Activated naive CD8-positive, alpha-beta T cell treated with anti-CD3 and anti-CD28 coated beads for 36 hours (primary cell): ENCODE measurements around the gene JAGN1. TPM values are rescaled to one million over a fixed set of nuclear protein-coding genes. Genes with fewer than 3 reads are reported as not detected.
A peak's percentile ranks its signal among the peaks of the same experiment; 100 is the strongest.
"Not testable (repeated sequence)": the region's sequence is repeated elsewhere in the genome, so short reads cannot be mapped to it uniquely, and the experiment has no call there.

Experiments
- DNase-seq: peaks from one replicate; pipeline ENCODE4 v3.0.0; 2021
- H3K27ac Mint-ChIP-seq: one replicate; pipeline ENCODE4 v1.8.0; 2022; ENCODE audit warnings: mild to moderate bottlenecking, moderate library complexity, mixed read lengths
- H3K27me3 Mint-ChIP-seq: one replicate; pipeline ENCODE4 v1.8.0; 2022; ENCODE audit warnings: mild to moderate bottlenecking, mixed read lengths
- H3K36me3 Mint-ChIP-seq: one replicate; pipeline ENCODE4 v1.8.0; 2021; ENCODE audit warnings: mild to moderate bottlenecking, mixed read lengths
- H3K4me1 Mint-ChIP-seq: one replicate; pipeline ENCODE4 v1.8.0; 2021; ENCODE audit warnings: mixed read lengths
- H3K4me3 Mint-ChIP-seq: one replicate; pipeline ENCODE4 v1.8.0; 2022; ENCODE audit warnings: mild to moderate bottlenecking, moderate library complexity, mixed read lengths
- H3K9me3 Mint-ChIP-seq: one replicate; pipeline ENCODE4 v1.8.0; 2022; ENCODE audit warnings: mixed read lengths
- total RNA-seq, 2 experiments: library from RNA; stranded (reverse); gene quantifications; one replicate each; pipeline ENCODE4 v1.2.3, GENCODE V29; 2021

The JAGN1 gene
- total RNA-seq, 2 experiments from 2014 or later: 49.0 to 49.2 TPM

- H3K9me3 Mint-ChIP-seq: no peaks in the 10 kb centered on the region
- no peaks in the 10 kb centered on the region for H3K27me3 Mint-ChIP-seq
- no peak for DNase-seq
- H3K4me1 Mint-ChIP-seq: no peaks in the 10 kb centered on the region
- no peaks in the 10 kb centered on the region for H3K36me3 Mint-ChIP-seq
- H3K27ac Mint-ChIP-seq: peak overlapping the region; percentile 43
- no peak overlapping the region for H3K4me3 Mint-ChIP-seq
These were observed 6.5 kb upstream of the JAGN1 start for GRCh38 chr3:9883706-9884554.

DNA sequence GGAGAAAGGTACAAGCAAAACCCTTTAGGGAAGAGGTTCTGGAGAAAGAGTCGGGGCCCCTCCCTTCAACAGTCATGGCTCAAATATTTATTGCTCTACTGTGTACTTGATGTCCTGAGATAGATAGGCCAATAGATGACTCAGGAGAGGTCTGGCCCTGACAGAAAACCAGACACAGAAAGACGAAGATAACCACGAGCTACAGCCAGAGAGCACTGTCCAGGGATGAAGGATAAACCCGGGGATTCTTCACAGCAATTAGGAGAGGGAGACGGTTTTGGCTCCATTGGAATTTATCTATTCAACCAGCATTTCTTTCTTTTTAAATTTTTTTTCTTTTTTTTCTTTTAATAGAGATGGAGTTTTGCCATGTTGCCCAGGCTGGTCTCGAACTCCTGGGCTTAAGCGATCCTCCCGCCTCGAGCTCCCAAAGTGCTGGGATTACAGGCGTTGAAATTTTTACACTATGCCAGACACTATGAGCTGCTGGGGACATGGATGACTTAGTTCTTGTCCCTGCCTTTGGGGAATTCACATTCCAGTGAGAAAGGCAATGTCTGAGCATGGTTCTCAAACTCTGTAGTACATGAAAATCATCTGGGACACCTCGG, 5.8 kb upstream of the JAGN1 start:
- H3K4me3 Mint-ChIP-seq: no peak overlapping the region

GRCh38 chr3:9886328-9886727, 4.1 kb upstream of the JAGN1 start:
- no peak for DNase-seq
- no peaks in the 10 kb centered on the region for H3K9me3 Mint-ChIP-seq
- peaks cover 5% of the 10 kb centered on the region for H3K36me3 Mint-ChIP-seq
- no peaks in the 10 kb centered on the region for H3K27me3 Mint-ChIP-seq
- H3K4me1 Mint-ChIP-seq: peaks cover 7% of the 10 kb centered on the region
- H3K4me3 Mint-ChIP-seq: no peak overlapping the region
- no peak overlapping the region for H3K27ac Mint-ChIP-seq

More for the DNA sequence above, 5.8 kb upstream of the JAGN1 start:
- Mint-ChIP-seq H3K27me3 (no peaks in the 10 kb centered on the region), H3K4me1 (peaks cover 3% of the 10 kb centered on the region), H3K9me3 (no peaks in the 10 kb centered on the region), H3K27ac (no peak overlapping the region), H3K36me3 (no peaks in the 10 kb centered on the region)
- DNase-seq: no peak

DNA sequence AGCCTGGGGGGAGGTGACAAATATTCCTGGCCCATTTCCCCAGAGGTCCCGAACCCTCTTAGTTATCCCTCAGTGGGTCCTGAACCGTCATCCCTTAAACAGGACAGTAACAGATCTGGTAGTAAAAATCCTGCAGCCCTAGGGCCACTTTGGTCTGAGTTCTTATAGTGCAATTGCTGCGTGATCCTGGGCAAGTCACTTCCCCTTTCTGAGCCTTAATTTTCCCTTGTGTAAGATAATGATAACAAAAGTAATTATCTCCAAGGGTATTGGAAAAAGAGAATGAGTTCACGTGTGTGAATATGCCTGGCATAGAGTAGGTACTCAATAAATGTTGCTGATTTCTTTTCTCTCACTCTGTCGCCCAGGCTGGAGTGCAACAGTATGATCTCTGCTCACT, 2.9 kb upstream of the JAGN1 start:
- Mint-ChIP-seq H3K36me3 (peaks cover 15% of the 10 kb centered on the region), H3K4me1 (peaks cover 14% of the 10 kb centered on the region), H3K9me3 (peaks cover 2% of the 10 kb centered on the region), H3K4me3 (no peak overlapping the region), H3K27ac (no peak overlapping the region), H3K27me3 (no peaks in the 10 kb centered on the region)
- no peak for DNase-seq

DNA sequence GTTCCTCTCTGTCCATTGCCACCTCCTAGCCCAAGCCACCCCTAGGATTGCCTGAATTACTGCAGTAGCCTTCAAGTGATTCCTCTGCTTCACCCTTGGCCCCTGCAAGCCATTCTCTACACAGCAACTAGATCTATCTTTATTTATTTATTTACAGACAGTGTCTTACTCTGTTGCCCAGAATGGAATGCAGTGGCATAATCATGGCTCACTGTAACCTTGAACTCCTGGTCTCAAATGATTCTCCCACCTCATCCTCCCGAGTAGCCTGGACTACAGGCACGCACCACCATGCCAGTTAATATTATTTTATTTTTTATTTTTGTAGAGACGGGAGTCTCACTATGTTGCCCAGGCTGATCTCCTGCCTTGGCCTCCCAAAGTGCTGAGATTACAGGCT, 1.9 kb upstream of the JAGN1 start:
- H3K4me3 Mint-ChIP-seq: no peak overlapping the region
- H3K27ac Mint-ChIP-seq: no peak overlapping the region
- H3K27me3 Mint-ChIP-seq: no peaks in the 10 kb centered on the region
- peaks cover 4% of the 10 kb centered on the region for H3K9me3 Mint-ChIP-seq
- H3K4me1 Mint-ChIP-seq: peaks cover 22% of the 10 kb centered on the region
- peaks cover 25% of the 10 kb centered on the region for H3K36me3 Mint-ChIP-seq
- no peak for DNase-seq

DNA sequence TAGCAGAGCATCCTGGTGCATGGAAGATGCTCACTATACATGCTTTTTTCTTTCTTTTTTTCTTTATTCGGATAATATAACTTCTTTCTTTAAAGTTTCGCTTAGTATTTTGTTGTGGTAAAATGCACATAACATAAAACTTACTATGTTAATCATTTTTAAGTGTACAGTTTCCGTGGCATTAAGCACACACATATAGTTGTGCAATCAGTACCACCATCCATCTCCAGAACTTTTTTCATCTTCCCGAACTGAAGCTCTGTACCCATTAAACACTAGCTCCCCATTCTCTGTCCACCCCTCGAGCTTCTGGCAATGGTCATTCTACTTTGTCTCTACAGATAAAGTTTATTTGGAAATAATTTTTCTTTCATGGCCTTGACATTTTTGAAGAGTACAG, 1.0 kb upstream of the JAGN1 start:
- peaks cover 29% of the 10 kb centered on the region for H3K4me1 Mint-ChIP-seq
- H3K27ac Mint-ChIP-seq: peak overlapping the region; percentile 99
- peaks cover 4% of the 10 kb centered on the region for H3K9me3 Mint-ChIP-seq
- no peak overlapping the region for H3K4me3 Mint-ChIP-seq
- no peak for DNase-seq
- no peaks in the 10 kb centered on the region for H3K27me3 Mint-ChIP-seq
- peaks cover 33% of the 10 kb centered on the region for H3K36me3 Mint-ChIP-seq

DNA sequence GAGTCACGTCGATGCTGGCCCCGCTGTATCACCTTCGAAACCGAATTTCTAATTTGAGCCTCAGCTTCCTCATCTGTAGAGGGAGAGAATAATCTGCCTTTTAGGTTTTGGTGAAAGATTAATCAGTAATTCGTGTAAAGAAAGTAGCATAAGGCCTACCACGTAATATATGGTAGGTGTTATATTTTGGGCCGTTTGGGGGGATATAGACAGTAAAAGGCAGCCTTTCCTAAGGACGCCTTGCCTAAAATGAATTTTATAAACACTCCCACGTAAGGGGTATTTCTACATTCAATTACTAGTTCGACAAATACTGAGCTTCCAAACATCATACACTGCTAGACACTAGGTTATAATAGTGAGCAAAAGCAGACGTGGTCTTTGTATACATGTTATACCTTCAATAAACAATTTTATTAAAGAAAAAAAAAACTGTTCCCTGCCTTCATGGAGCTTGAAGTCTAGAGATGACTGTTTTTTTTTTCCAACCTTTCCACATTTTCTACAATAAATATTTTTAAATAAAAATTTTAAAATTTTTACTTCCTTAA, 737 bp downstream of the JAGN1 start:
- H3K4me3 Mint-ChIP-seq: peak overlapping the region; percentile 94
- DNase-seq: no peak
- H3K36me3 Mint-ChIP-seq: peaks cover 43% of the 10 kb centered on the region
- H3K27me3 Mint-ChIP-seq: no peaks in the 10 kb centered on the region
- peak overlapping the region; percentile 99 for H3K27ac Mint-ChIP-seq
- peaks cover 8% of the 10 kb centered on the region for H3K9me3 Mint-ChIP-seq
- peaks cover 39% of the 10 kb centered on the region for H3K4me1 Mint-ChIP-seq

DNA sequence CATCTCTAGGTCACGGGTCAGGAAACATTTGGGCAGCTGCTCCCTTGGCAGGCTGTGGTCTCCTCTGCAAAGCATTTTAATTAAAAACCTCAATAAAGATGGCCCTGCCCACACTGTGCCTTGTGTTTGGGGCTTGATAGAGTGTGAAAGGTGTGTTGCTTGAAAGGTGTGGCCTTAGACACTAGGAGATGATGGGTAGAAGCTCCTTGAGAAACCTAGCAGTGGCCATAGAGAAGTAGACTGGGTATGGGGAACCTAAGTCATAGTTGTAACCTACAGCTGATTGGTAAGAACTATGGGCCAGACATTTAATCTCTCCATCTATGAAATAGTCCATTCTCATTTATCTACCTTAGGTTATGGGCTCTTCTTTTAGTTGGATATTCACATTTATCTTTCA, 3.3 kb downstream of the JAGN1 start:
- peaks cover 45% of the 10 kb centered on the region for H3K4me1 Mint-ChIP-seq
- H3K27me3 Mint-ChIP-seq: no peaks in the 10 kb centered on the region
- H3K36me3 Mint-ChIP-seq: peaks cover 45% of the 10 kb centered on the region
- H3K4me3 Mint-ChIP-seq: no peak overlapping the region
- DNase-seq: no peak
- H3K27ac Mint-ChIP-seq: peak overlapping the region; percentile 12
- H3K9me3 Mint-ChIP-seq: peaks cover 8% of the 10 kb centered on the region

- H3K4me1 Mint-ChIP-seq: peaks cover 42% of the 10 kb centered on the region
- H3K36me3 Mint-ChIP-seq: peaks cover 42% of the 10 kb centered on the region
- not testable (repeated sequence) for DNase-seq, H3K9me3 Mint-ChIP-seq, H3K27me3 Mint-ChIP-seq, H3K4me3 Mint-ChIP-seq
- peak overlapping the region; percentile 63 for H3K27ac Mint-ChIP-seq
These were observed 5.3 kb downstream of the JAGN1 start for GRCh38 chr3:9895715-9896114.

DNA sequence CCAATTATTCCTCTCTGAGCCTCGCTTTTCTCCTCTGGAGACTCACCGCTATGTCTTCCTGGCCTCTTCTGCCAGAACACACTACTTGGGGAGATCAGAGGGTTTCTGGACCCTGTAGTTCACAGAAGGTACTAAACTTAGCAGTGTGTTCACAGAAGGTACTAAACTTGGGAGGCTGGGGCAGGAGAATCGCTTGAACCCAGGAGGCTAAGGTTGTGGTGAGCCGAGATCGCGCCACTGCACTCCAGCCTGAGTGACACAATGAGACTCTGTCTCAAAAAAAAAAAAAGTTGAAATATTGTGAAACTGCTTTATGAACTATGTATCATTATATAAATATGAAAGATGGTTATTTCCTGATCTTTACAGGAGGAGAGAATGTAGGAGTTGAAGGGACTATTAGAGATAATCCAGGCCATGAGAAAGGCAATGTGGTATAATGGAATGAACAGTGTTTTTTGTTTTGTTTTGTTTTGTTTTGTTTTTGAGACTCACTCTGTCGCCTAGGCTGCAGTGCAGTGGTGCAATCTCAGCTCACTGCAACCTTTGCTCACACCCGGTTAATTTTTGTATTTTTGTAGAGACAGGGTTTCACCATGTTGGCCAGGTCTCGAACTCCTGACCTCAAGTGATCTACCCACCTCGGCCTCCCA, 6.5 kb downstream of the JAGN1 start:
- not testable (repeated sequence) for H3K27ac Mint-ChIP-seq, H3K27me3 Mint-ChIP-seq, H3K4me3 Mint-ChIP-seq, H3K9me3 Mint-ChIP-seq, DNase-seq
- Mint-ChIP-seq H3K4me1 (peaks cover 46% of the 10 kb centered on the region), H3K36me3 (peaks cover 36% of the 10 kb centered on the region)

DNA sequence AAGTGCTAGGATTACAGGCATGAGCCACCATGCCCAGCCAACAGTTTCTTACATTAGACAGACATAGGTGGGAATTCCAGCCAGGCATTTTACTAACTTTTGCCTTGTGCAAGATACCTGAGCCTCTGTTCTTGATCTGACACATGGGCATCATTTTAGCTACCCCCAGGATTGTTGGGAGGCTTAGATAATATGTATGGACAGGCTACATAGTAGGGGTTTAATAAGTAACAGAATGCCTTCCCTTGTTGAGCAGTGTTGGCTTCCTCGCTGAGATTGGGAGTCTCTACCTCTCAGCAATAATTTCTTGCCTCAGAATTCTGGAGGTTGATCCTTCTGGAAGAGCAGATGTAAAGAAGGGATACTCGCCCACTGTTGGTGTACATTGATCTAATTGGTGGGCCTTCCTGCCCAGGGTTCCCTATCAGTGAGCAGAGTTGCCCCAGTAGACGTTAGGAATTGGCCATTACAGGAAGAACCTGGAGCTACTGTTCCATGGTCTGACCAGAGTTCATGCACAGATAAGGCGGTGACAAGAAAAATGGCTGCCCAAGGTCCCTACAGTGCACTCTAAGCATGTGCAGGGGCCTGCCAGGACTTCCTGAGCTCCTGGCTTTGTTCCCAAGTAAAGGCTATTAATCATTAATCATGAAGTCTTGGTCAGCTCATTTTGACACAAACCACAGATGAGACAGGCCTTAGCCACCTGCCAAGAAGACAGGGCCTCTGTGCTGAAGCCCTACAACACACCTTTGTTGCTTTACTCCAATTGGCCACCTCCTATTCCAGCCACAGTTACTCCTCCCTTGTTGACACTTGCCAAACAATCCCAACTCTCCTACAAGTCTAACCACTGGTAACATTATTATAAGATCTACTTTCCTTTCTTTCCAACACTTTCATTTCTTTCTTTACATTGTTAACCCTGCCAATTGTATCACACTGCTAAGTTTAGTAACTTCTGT, 7.3 kb downstream of the JAGN1 start:
- no peak overlapping the region for H3K4me3 Mint-ChIP-seq
- H3K27ac Mint-ChIP-seq: no peak overlapping the region
- peaks cover 28% of the 10 kb centered on the region for H3K36me3 Mint-ChIP-seq
- no peaks in the 10 kb centered on the region for H3K27me3 Mint-ChIP-seq
- no peak for DNase-seq
- peaks cover 5% of the 10 kb centered on the region for H3K9me3 Mint-ChIP-seq
- H3K4me1 Mint-ChIP-seq: peaks cover 48% of the 10 kb centered on the region

- no peak overlapping the region for H3K4me3 Mint-ChIP-seq
- no peak for DNase-seq
- H3K36me3 Mint-ChIP-seq: peaks cover 19% of the 10 kb centered on the region
- H3K27me3 Mint-ChIP-seq: no peaks in the 10 kb centered on the region
- H3K27ac Mint-ChIP-seq: no peak overlapping the region
- H3K9me3 Mint-ChIP-seq: peaks cover 4% of the 10 kb centered on the region
- peaks cover 50% of the 10 kb centered on the region for H3K4me1 Mint-ChIP-seq
These were observed 8.2 kb downstream of the JAGN1 start for GRCh38 chr3:9898467-9899241.

- H3K27ac Mint-ChIP-seq: no peak overlapping the region
- H3K4me3 Mint-ChIP-seq: no peak overlapping the region
- peaks cover 12% of the 10 kb centered on the region for H3K36me3 Mint-ChIP-seq
- no peaks in the 10 kb centered on the region for H3K27me3 Mint-ChIP-seq
- peaks cover 4% of the 10 kb centered on the region for H3K9me3 Mint-ChIP-seq
- no peak for DNase-seq
- peaks cover 46% of the 10 kb centered on the region for H3K4me1 Mint-ChIP-seq
These were observed 8.9 kb downstream of the JAGN1 start for GRCh38 chr3:9899289-9899791.
